ENCODE measurements around the gene ZFPM1.
"Not testable (repeated sequence)": the region's sequence is repeated elsewhere in the genome, so short reads cannot be mapped to it uniquely, and the experiment has no call there.

Gene ZFPM1

DNA sequence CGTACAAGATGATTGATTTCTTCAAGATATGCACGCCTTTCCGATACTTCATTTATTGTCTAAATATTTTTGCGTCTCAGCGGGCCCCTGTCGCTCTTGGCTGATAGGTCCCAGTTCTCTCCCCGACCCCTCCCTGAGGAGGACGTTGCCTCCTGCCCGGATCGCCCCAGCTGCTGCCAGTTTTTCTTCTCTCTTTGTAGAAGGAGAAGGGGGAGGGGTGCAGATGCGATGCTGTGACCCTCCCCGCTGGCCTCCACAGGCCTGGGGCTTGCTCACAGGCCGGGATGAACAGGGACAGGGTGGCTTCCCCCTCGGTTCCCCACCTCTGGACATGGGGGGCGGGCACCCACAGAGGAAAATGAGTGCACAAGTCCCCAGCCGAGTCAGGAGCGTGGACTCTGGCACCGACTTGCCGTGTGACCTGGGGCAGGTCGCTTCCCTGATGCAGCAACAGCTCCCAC lies 63.6 kb downstream of the ZFPM1 start:
- DNase-seq, result no peak

DNA sequence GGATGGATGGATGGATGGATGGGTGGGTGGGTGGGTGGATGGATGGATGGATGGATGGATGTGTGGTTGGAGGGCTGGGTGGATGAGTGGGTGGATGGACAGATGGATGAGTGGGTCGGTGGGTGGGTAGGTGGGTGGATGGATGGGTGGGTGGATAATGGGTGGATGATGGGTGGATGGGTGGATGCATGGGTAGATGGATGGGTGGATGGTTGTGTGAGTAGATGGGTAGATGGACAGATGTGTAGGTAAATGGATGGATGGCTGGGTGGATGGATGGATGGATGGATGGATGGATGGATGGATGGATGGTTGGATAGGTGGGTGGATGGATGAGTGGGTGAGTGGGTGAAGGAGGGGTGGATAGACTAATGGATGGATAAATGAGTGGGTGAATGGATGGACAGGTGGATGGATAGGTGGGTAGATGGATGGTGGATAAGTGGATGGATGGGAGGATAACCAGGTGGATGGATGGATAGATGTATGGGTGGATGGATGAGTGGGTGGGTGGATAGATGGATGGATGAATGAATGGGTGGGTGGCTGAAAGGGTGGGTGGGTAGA lies 64.2 kb downstream of the ZFPM1 start:
- not testable (repeated sequence) for DNase-seq

DNA sequence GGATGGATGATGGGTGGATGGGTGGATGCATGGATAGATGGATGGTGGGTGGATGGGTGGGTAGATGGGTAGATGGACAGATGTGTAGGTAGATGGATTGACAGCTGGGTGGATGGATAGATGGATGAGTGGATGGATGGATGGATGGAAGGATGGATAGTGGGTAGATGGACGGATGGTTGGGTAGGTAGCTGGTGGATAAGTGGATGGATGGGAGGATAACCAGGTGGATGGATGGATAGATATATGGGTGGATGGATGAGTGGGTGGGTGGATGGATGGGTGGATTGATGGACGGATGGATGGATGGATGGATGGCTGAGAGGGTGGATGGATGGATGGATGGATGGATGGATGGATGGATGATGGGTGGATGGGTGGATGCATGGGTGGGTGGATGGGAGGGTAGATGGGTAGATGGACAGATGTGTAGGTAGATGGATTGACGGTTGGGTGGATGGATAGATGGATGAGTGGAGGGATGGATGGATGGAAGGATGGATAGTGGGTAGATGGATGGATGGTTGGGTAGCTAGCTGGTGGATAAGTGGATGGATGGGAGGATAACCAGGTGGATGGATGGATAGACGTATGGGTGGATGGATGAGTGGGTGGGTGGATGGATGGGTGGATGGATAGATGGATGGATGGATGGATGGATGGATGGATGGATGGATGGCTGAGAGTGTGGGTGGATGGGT lies 65.5 kb downstream of the ZFPM1 start:
- not testable (repeated sequence) for DNase-seq

DNA sequence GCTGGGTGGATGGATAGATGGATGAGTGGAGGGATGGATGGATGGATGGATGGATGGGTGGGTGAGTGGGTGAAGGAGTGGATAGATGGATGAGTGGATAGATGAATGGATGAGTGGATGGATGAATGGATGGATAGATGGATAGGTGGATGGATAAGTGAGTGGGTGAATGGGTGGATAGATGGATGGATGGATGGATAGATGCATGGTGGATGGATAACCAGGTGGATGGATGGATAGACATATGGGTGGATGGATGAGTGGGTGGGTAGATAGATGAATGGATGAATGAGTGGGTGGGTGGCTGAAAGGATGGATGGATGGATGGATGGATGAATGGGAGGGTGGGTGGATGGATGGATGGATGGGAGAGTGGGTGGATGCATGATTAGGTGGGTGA lies 66.2 kb downstream of the ZFPM1 start:
- no peak for DNase-seq

DNA sequence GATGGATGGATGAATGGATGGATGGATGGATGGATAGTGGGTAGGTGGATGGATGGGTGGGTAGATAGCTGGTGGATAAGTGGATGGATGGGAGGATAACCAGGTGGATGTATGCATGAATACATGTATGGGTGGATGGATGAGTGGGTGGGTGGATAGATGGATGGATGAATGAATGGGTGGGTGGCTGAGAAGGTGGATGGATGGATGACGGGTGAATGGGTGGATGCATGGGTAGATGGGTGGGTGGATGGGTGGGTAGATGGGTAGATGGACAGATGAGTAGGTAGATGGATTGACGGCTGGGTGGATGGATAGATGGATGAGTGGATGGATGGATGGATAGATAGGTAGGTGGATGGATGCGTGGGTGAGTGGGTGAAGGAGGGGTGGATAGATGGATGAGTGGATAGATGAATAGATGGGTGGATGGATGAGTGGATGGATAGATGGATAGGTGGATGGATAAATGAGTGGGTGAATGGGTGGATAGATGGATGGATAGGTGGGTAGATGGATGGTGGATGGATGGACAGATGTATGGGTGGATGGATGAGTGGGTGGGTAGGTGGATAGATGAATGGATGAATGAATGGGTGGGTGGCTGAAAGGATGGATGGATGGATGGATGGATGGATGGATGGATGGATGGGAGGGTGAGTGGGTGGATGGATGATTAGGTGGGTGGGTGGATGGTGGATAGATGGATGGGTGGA lies 67.0 kb downstream of the ZFPM1 start:
- DNase-seq, result no peak

DNA sequence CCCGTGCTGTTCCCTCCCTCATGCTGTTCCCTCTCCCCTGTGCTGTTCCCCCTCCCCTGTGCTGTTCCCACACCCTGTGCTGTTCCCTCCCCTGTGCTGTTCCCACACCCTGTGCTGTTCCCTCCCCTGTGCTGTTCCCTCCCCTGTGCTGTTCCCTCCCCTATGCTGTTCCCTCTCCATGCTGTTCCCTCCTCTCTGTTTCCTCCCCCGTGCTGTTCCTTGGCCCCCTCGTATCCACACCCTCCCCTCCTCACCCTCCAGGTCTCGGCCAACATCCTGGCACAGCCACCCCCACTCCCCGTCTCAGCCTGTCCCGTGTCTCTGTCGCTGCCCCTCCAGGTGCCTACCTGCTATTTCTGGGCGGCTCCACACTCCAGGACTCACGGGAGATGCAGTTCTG lies 68.6 kb downstream of the ZFPM1 start:
- no peak for DNase-seq

DNA sequence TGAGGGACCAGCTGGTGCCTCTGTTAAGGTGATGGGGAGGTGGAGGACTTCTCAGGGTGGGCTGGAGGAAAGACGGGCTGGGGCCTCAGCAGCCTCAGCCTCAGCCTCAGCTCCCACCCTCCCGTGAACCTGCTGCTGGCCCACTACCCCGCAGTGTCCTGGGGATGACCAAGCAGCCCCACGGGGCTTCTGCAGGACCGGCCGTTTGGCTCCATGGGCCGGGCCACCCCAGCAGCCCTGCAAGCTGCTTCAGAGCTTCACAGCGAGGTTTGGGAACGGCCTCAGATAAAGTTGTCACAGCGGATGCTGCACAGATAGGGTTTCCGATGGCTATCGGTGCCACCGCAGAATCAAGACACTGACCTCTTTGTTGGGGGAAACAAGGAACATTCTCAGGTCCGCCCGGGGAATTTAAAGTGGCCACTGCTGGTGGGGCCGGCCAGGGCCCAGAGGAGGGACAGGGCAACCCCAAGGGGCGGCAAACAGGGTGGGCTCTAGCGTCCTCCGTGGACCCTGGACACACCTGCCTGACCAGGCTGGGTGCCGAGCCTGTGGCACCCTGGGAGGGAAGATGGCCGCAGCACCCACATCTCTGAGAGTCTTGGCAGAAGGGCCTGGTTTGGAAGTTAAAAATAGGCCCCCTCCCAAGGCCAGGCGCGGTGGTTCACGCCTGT lies 69.3 kb downstream of the ZFPM1 start:
- no peak for DNase-seq

DNA sequence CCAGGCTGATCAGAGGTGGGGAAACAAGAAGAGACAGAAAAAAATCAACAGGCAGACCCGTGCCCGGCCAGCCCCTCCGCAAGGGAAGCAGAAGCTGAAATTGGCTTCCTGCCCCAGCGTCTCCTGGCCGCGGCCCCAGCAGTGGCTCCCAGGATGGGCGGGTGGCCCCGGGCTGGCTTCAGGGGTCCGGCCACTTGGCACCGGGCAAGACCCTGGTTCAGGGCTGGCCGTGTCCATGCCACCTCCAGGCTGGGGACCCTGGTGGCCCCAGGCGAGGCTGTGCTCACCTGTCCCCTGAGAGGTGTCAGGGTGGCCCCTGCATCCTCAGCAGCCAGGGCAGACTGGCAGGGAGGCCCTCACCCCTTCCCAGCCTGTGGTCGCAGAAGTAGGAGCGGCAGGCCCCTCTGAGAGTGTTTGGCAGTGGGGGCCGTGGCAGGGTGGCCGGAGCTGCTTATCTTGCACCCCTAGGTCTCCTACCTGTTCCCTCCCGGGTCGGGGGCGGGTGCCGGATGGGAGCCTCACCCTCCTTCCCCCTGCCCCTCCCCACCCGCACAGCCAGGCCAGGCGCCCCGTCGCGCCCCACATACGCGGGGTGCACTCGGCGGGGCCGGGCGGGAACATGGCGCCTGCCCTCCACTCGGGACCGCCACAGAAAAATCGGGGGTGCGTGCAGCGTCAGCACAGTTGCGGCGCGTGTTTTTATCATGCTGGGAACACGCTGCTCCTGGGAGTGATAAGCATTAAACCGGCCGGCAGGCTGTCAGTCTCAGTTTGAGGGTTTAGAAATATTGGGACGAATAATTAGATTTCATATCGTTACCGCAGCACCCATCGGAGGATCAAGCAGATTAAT lies 70.5 kb downstream of the ZFPM1 start:
- DNase-seq, result no peak

DNA sequence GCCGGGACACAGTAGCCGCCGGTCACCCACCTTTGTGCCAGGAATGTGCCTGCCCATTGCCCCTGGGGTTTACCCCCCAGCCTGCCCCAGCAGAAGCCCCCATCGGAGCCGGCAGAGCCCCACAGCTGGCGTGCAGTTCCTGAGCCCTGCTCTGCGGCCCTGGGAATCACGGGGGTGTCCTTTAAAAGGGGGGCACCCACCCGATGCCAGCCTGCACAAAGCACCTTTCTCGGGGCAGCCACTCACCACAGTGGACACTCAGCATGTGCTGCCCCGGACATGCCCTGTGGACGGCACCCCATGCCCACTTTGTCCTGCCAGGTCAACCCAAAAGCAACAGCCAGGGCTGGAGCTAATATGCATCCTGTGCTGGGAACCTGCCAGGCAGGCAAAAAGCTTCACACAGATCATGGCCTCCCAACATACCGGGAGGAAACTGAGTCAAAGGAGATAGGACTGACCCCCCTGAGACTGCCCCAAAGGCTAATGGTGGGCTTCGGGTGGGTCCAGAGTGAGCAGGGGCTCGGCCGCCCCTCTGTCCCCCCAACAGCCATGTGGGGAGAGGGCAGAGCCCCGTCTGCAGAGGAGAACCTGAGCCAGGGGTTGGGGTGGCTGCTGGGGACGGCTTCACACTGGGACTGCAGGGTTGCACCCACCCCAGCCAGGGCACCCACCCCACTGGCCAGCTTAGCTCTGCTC lies 71.3 kb downstream of the ZFPM1 start:
- DNase-seq, result no peak

DNA sequence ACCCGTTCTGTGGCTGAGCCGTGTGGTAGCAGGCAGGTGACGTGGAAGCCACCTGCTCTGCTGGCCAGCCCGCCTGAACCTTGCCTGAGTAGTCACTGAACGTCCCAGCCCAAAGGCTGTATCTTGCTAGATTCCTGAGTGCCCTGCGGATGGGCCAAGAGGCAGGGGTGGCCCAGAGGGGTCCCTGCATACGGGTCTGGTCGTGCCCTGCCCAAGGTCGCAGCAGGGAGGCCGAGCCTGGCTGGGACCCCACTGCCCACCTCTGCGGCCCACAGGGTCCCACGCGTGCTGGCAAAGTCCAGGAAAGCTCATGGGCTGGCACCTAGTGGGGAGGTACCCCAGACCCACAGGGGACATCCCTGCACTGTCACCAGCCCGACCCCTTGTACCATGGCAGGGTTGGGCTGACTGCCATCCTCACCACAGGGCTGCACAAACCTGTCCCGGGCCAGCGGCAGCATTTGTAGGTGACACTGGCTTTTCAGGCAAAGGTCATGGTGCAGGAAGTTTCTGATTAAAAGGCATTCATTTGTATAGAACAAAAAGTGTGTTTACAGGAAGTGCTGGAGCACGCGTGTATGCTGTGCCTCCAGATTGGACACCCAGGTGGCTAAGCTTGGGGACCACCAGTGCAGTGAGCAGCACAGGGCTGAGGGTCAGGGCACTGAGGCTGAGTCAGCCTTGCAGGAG lies 72.0 kb downstream of the ZFPM1 start:
- DNase-seq, result no peak

DNA sequence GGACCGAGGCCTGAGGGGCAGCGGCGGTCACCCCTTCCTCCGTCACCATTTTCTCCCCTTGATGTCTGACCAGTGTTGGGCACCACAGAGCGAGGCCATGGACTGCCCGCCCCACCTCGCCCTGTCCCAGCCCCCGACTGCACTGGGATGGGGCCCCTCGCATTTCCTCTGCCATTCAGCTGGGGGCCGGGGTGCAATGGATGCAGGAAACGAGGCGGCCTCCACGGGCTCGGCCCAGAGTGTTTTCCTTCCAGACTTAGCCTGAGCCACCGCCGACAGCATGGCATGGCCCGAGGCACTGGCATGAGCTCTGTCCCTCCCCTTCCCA lies 72.5 kb downstream of the ZFPM1 start:
- DNase-seq, result no peak

DNA sequence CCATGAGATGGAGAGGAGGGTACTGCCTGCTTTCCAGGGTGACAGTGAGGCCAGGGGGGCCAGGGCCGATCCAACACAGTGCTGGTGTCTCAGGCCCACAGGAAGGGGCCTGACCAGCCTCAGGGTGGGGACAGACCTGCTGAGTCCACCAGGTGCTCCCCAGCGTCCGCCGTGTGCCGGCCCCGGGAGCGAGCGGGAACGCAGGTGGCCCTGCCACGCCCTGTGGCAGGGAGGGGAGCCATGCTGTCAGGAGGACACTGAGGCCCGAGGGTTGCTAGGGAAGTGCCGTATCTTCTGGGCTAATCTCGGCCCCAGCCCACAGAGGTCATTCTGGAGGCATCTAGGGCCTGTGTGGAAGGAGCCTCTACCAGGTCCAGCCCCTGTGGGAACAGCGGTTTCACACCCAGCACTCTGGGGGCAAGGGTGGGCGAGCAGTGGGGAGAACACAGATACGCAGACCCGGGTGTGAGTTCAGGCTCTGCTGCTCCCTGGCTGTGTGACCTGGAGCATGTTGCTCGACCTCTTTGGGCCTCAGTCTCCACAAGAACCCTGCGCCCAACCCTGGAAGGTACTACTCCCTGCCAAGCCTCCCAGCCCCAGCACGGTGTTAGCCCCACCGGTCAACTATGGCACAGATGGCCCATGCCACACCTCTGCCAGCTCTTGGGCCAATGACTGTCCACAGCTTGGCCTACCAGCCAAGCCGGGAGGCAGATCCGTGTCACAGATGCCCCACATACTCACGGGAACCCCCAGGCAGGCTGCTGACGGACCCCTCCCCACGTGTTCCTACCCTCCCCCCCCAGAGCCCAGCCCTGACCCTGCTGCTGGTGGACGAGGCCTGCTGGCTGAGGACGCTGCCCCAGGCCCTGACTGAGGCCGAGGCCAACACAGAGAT lies 73.2 kb downstream of the ZFPM1 start:
- no peak for DNase-seq

DNA sequence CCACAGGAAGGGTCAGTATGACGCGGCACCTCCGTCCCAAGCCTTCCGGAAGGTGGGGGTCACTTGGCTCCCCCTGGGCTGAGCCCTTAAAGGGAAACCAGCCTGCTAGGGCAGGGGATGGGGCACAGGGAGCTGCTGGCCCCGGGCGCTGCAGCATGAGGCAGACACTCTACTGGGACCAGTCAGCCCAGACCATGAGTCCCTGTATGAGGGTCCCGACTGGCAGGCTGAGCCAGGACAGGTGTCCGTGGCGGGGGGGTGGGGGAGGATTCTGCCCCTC lies 73.8 kb downstream of the ZFPM1 start:
- DNase-seq, result no peak

DNA sequence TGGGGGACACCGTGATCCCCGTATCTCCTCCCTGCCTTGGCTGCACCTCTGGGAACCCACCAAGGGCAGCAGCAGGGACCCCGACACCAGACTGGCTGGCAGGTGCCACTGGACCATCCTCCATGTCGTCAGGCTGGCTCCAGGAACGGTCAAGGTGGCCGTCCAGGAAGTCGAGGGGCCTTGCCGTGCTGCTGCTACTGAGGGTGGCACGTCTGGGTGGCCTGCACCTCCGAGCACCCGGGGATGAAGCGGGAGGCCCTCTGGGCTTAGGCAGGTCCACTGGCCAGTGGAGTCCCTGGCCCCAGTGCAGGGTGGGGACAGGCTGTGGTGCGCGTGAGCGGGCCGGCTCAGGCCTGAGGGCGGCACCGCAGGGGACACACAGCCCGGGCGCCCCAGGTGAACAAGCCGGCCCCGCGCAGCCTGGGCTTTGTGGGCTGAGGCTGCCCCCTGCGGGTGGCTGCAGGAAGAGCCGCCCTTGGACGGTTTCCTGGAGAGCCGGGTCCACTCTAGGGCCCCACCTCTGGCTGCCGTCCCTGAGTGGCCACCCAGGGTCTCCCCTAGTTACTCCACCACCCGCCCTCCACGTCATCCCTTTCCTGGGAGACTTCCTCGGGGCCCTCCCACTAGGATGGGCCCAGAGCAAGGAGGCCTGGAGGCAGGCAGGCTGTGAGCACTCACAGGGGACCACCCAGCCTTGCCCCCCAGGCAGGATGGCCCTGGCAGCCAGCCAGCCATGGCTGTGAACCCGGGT lies 74.3 kb downstream of the ZFPM1 start:
- peak; percentile 19 for DNase-seq

DNA sequence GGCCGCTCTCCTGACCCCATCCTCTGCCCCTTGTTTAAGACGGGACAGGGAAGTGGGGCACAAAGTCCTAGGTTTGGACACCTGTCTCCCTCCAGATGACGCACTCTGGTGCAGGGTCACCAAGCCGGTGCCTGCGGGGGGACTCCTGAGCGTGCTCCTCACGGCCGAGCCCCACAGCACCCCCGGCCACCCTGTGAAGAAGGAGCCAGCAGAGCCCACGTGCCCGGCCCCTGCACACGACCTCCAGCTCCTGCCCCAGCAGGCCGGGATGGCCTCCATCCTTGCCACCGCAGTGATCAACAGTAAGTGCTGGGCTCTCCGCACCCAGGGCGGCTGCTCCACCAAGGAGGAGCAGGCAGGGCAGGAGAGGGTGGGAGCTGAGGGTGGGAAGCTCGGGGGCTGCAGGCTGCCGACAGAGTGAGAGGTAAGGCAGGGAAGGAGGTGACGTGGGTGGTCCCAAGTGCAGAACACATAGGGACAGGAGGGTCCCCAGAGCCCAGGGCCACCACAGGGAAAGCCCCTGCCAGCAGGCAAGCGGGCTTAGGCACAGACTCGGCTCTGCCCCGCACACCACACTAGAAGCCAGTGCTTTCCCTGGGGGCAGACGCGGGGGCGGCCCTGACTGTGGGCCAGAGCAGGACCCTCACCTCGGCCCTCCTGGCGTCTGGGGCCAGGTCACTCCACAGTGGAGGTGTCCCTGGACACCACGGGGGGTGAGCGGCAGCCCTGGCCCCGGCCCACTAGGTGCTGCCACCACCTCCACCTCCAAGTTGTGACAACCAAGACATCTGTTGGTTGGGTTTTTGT lies 75.1 kb downstream of the ZFPM1 start:
- no peak for DNase-seq

DNA sequence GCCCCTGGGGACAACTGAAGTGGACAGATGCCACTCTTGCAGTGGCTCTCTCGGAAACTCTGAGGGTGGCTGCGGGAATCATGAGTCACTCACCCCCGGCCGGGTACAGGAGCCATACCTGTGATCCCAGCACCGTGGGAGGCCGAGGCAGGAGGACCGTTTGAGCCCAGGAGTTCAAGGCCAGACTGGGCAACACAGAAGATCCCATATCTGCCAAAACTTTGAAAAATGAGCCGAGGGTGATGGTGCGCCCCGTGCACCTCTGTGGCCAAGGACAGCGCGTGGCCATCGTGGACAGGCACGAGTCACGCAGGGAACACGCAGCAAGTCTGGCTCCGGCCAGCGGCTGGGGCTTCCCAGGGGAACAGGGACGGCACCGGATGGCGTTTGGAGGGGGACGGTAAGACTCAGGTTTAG lies 75.8 kb downstream of the ZFPM1 start:
- no peak for DNase-seq

DNA sequence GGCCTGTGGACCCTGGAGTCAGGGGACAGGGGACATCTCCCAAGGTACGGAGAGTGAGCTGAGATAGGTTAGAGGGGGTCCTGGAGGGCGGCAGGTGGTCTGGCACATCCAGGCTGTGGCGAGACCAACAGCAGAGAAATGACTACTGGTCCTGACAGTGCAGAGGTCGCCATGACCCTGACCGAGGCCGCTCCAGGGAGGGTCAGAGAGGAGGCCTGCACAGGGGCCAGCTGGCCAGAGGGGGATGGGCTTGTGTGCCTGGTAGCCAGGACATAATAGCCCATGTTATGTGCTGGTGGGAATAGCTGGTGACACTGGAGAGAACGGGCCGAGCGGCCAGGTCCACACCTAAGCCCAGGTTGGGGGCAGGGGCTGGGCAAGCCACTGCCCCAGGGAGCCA lies 76.5 kb downstream of the ZFPM1 start:
- DNase-seq, result no peak

DNA sequence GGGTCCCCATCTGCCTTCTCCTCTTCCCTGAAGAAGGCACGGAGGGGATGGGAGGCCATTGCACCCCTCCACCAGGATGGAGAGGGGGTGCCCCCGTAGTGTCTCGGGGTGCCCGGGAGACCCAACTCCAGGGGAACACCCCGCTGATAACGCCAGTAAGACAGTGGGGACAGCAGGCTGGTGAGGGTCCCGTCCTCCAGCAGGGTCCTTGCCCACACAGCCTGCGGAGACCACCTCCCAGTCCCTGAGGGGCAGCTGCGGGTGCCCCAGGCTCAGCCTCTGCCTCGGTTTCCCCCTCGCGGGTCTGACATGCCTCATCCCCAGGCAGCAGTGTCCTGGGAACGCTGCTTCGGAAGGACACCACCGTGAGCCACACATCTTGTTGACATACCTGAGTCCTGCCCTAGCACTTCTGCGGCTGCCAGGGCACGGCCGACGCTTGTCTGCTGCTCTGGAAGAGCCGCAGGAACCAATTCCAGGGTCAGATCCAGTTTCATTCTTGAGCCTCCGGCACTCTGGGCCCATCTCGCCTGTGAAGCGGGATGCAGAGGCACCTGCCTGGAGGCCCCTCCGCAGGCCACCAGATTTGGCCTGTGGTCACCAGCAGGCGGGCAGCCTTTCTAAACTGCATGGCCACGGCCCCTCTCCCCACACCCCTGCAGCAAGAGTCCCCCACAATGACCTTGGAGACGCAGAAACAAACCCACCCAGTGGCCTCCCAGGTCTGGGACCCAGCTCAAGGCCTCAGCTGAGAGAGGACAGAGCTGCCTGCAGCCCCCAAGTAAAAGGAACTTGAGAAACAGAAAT lies 77.2 kb downstream of the ZFPM1 start:
- no peak for DNase-seq
